NCI-H345 treated with DMSO at 0.1 percent for 48 hours (cell line): ENCODE measurements around the gene CCDC14.
A peak's percentile ranks its signal among the peaks of the same experiment; 100 is the strongest.
"Not testable (repeated sequence)": the region's sequence is repeated elsewhere in the genome, so short reads cannot be mapped to it uniquely, and the experiment has no call there.

ENCODE experiments used
- DNase-seq: peaks from one replicate; lab custom pipeline; 2025; ENCODE audit not compliant: unreplicated experiment; lab: John Stamatoyannopoulos, UW

CCDC14 gene, protein sequence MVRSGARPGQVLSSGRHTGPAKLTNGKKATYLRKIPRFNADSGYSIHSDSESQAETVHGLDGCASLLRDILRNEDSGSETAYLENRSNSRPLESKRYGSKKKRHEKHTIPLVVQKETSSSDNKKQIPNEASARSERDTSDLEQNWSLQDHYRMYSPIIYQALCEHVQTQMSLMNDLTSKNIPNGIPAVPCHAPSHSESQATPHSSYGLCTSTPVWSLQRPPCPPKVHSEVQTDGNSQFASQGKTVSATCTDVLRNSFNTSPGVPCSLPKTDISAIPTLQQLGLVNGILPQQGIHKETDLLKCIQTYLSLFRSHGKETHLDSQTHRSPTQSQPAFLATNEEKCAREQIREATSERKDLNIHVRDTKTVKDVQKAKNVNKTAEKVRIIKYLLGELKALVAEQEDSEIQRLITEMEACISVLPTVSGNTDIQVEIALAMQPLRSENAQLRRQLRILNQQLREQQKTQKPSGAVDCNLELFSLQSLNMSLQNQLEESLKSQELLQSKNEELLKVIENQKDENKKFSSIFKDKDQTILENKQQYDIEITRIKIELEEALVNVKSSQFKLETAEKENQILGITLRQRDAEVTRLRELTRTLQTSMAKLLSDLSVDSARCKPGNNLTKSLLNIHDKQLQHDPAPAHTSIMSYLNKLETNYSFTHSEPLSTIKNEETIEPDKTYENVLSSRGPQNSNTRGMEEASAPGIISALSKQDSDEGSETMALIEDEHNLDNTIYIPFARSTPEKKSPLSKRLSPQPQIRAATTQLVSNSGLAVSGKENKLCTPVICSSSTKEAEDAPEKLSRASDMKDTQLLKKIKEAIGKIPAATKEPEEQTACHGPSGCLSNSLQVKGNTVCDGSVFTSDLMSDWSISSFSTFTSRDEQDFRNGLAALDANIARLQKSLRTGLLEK

DNA sequence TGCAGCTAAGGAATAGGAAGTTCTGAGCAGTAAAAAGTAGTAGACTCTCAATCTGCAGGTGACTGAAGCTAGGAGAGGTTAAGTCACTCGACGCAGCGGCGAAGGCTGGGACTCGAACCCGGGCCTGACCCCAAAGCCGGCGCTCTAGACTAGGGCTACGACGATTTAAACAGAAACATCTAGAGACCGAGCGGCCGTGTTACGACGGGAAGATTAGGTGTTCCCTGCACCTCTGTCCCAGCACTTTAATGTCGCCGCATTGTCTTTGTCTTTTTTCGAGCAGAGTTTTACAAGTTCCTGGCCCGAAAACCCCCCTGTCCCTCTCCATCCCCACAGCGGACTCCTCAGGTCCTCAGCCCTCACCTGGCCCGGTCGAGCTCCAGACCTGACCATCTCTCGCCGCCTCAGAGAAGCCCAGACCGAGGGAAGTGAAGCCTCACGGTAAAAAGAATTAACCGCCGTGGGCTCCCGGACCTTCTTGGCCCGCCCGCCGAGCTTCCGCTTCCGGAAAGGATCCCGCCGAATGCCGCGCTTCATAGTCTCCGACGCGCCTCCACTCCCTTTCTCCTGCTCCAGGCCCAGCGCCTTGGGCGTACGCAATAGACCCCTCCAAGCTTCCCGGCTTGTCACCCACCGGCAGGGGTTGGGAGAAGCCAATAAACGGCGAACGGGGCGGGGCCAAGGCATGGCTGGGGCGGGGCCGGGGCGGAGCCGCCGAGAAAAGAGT, at the start of gene CCDC14:
TSS of gene CCDC14 (minus strand) at position 449 of the 727 bp plus-strand sequence. CDS start at position 393, 56 bp downstream.
- peak; percentile 86 for DNase-seq

DNA sequence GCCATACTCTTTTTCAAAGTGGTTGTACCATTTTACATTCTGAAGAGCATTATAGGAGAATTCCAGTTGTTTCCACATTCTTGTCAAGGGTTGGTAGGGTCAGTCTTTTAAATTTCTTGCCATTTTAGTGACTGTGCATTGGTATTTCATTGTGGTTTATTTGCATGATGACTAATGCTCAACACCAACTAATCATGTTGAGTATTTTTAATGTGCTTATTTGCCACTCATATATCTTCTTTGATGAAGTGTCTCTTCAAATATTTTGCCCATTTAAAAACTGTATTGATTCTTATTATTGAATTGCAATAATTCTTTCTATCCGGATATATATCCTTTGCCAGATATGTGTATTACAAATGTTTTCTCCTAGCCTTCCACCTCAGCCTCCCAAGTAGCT, 47.3 kb upstream of the CCDC14 start:
- DNase-seq, result not testable (repeated sequence)

DNA sequence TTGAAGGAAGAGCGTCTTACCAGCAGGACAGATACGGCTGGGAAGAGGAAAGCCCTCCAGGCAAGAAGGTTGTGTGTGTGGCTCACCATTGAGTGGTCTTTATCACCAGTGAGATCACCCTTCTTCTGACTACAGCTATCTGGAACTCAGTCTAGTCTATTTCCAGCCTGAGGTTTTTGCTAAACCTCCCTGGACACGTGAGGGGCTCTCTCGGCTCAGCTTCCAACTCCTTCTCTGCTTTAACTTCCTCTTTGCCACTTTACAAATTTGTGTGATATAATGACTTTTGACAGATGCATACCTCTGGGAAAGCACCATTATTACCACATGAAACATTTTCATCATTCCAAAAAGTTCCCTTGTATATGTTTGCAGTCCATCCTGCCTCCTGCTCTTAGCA, 46.2 kb upstream of the CCDC14 start:
- no peak for DNase-seq

DNA sequence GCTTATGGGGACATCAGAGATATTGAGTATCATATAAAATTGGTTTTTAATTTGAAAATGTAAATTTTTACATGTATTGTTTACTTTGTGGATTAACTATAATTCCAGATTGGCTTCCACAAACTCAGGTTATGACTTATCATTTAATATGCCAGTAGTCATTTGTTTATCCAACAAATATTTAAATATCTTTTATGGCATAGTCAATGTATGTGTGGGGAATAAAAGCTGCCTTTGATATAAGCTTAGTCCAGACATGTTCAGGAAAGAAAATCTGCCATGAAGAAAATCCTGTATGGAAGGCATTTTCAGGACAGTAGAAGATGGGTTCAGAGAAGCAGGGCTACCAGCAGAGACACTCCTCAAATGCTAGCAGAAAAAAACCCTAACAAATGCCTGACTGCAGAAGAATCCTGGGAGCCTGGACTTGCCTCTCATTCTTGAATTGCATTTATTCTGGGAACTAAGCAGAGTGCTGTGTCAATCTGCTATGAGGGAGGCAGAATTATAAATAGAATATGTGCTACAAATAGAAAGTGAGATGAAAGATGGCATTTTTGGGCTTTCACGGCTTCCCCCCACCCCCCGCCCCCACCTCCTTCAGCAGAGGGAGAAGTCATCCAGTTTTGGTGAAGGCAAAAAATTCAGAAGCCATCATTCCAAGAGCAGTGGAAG, 41.5 kb upstream of the CCDC14 start:
- not testable (repeated sequence) for DNase-seq

DNA sequence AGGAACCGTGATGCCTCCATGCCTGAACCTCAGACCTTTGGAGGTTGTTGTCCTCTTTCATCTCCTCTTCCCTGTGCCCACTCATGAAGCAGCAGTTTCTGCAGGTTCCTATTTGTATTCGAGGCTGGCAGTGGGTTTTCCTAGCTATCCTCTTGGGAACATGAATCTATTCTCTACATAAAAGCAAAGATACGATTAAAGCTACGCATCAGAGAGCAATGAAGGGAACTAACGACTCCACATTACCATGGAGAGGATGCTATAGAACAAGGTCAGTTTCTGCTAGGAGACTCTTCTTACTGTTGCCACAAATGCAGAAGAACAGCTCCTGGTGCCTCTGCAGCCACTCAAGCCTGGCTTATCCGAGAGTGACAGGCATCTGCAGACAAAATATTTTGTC, 40.3 kb upstream of the CCDC14 start:
- not testable (repeated sequence) for DNase-seq

DNA sequence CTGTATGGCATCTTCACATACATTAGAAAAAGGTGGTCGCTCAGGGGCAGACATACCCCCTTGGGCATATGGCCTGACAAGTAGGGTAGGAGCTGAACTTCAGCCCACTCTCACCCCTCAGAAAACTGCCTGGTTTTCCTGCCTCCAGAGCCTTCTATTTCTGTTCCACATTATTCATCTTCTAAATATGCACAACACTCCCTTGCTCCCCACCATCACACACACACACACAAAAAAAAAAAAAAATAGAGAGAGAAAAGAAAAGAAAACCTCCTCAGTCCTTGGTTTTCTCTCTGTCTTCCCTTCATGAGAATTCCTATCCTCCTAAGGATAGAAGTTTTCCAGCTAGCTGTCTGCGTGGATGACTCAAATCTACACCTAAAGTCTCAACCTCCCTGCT, 36.5 kb upstream of the CCDC14 start:
- DNase-seq, result no peak

DNA sequence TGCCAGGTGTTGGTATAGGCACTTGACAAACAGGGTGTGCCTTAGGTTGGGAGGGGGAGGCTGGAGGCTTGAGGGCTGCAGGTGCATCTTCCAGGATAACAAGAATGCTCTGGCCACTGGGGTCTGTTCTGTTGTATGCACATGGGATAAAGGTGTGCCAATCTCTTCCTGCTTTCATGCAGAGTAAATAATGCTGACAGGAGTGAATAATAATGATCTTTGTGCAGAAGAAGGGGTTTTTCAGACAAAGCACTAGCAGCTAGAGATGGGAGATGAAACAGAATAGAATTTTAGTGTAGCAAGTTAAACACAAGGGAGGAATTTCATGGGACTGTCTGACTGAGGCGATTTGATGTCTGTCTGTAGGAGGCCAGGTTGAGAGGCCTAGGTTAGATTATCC, 32.8 kb upstream of the CCDC14 start:
- peak; percentile 79 for DNase-seq

DNA sequence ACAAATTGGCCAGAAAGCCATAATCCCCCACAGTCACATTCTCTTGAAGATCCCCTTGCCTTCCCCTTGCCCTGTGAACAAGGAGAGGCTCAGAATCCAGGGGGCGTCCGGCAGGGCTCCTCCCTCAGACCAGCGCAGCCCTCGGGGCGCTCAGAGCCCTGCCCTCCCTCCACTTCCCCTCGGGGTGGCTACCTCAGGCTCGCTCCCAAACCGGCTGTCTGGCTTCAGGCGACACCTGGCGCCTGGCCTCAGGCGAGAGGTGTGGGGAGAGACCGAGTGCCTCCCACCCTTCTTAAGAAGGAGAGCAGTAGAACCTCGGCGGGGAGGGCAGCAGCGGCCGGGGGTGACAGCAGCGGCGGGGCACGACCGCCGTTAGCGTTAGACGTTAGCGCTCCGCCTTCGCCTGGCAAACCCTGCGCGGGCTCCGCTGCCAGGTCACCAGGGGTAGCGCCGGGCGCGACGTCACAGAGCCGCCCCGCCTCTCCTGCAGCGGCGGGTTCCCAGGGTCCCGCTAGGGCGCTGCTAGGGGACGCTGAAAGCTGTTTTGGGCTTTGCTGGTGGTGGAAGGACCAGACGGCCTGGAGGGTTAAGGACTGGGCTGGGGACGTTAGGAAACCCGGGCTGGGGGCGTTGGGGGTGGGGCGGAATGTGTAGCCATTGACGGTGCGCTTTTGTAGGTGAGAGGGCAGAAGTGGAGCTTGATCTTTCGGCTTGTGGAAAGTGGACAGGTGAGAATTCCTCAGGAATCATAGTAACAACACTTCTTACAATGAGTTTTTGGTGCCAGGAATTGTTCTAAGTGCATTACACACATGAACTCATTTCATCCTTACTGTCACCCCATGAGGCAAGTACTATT, 30.9 kb upstream of the CCDC14 start, which contains the start of gene ROPN1:
TSS of gene ROPN1 (minus strand) at position 395 of the 859 bp plus-strand sequence. CDS start 11,643 bp downstream, outside the sequence.
- not testable (repeated sequence) for DNase-seq

DNA sequence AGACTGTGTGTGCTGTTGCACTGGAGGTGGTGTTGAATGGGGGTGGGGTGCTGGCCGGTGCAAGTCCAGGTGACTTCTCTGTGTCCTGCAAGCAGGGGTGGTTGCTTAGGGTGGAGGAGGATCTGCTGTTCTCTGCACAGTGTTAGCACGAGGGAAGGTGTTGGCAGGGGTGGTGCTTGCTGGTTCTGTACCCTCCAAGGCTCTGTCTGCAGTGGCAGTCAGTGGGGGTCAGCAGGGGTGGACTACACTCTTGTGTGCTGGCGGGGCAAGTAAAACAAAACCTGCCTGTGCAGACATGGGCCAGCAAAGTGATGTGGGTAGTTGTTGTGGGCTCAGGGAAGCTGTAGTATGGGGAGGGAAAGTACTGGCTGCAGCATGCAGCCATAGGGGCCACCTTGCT, 25.4 kb upstream of the CCDC14 start:
- DNase-seq, result no peak

DNA sequence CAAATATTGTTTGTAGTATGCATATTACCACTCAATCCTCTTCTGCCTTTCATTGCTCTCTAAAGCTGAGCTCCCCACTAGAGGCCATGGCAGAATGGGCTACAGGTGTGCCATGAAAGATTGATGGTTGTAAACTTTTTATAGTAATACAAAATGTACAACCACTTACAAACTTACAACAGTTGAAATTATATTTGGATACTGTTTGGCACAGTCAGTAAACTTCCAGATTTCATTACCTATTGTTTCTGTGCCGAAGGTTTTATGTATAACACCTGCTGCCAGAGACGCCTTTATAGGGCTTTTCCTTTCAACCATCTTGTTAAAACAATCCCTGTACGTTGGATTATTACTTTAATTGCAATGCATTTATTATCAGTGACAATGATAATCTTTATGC, 23.9 kb upstream of the CCDC14 start:
- DNase-seq, result no peak

DNA sequence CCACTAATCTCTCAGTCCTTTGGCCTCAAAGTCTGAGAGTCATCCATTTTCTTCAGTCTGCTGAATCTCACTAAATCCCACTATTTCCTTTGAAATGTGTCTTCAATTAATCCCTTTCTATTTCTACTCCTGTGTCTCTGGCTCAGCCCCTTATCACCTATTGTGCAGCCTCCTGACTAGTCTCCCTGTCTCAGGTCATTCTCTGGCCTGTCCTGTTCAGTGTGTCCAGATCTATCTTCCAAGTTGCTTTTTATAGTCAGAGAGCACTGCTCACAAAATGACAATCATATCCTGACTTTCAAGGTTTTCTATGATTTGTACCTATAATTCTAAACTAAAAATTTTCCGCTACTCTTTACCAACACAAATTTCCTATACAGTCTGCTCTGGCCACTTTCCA, 23.3 kb upstream of the CCDC14 start:
- DNase-seq, result no peak

DNA sequence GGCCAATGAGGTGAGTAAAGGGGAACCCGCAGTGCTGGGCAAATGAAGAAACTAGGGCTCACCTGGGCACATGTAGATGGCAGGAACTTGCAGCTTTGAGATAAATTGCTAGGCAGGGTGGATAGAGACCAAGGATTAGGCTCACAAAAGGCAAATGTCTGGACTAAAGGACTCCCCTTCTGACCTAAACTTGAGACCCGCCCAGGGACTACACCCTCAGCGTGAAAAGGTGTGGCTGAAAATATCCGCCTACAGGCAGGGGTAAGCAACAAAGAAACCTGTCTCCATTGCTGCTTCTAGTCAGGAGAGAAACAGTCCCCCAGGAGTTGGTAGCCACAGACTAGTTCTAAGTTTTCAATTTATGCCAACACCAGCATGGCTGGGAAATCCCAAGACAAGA, 20.3 kb upstream of the CCDC14 start:
- not testable (repeated sequence) for DNase-seq

DNA sequence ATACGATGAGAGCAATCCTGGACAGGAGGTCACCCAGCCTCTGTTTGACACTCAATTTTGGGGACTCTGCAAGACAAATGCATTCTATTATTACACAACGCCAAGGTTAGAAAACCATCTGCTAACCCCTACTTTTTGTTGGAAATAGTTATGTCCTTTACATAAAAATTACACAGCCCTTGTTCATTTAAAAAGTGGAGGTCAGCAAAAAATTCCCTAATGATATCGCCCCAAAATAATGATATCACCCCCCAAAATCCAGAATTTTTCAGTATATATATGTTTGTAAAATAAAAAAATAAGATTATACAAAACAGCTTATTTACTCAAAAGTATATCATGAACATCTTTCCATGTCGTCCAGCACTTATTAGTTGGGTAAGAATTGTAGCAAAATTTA, 19.5 kb upstream of the CCDC14 start:
- no peak for DNase-seq

DNA sequence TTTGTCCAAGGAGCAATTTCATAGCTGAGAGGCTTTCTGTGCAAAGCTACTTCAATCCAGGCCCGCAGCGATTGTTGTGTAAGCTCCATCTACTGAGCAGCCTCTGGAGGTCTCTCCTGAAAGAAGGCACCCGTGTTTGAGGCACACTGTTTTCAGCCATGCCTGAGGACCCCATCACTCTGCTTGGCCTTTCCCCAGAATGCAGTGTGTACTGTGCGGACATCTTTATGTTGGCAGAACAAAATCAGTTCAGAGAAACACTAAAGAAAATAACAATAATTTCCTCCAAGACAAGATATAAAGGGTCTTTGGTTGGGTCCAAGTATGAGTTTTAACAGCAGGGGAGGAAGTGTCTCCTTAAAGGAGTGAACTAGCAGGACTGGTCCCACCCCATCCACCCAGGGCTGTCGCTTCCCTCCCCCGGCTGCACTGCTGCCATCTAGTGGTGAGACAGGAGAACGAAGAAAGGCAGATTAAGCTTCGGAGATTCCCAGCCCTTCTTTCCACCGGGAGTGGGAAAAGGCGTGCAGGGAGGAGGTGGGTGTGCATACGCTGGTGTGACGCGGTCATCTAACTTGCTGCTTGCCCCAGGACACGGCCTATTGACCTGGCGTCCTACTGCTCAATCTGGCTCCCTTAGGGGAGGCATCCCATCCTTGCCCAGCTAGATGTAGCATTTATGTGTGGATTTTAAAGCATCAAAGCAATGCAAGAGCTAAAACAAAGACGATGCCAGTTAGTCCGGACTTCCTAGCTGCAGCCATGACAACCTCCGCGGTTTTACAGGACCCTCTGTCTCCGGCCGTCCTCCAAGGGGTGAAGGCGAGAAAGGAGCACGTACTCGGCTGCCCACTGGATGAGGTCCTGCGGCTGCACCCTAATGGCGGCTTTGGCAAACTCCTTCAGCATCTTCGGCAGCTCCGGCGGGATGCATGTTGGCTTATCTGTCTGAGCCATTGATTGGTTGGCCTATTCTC, 18.8 kb upstream of the CCDC14 start:
- peak; percentile 22 for DNase-seq

DNA sequence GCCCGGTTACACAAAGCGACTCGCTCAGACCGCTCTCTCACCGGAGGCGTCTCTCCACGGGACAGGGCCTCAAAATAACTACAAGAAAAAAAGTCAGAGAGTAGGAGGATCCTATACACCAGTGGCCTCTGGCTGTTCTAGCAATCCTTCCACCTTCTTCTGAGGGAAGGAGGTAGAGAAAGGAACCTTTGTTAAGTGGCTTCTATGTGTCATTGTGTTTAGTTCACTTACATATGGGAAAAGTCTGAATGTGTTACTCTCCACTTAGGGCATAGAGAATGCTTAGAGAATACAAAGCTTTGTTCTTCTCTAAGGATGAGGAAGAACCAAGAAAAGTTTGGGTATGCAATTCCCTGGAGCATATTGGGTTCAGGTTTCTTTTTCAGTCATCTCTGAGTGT, 15.9 kb upstream of the CCDC14 start:
- not testable (repeated sequence) for DNase-seq

DNA sequence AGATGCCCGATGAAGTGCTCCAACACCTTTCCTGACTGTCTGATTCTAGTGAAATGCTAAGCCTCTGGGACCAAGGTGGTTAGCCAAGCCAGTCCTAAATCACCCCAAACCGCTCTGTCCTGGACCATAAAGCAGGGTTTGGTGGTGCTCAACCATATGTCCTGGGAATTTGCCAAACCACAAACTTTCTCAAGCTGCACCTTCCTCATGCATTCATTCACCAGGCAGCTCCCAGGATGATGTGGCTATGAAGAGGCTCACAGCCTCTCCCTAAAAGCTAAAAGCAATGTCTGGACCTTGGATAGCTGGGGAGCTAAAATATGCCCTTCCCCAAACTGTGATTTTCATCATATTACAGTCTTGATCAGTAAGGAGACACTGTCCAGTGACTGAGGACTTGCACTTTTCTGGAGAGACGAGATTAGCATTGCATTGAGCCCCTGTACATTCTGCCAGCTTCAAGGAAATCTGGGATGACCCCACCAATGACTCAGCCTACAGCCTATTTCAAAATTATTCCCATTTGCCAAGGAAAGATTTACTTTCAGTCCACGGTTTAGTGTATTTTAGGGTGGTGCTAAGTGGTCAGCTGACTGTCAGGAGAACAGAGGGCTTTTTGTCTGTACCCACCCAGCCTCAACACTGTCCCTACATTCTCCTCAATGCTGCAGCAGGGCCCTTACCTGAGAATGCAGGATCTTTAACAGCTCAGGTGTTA, 15.3 kb upstream of the CCDC14 start:
- not testable (repeated sequence) for DNase-seq

DNA sequence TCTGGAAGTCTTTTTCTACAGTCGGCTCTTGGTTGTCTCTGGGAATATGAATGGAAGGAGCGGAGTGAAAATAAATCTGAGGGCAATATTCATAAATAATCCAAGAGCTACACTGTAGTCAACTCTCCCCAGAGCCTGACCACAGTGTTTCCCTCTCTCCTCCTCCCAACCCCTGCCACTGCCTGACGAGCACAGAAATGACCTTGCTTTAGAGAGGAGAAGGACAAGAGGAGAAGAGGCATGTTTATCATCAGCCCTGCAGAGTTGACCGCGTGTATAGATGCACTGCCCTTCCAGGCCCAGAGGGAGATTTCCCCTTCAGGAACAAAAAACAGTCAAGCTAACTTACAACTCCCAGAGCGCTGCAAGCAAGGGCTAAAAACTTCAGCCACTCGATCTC, 14.0 kb upstream of the CCDC14 start:
- DNase-seq, result not testable (repeated sequence)

DNA sequence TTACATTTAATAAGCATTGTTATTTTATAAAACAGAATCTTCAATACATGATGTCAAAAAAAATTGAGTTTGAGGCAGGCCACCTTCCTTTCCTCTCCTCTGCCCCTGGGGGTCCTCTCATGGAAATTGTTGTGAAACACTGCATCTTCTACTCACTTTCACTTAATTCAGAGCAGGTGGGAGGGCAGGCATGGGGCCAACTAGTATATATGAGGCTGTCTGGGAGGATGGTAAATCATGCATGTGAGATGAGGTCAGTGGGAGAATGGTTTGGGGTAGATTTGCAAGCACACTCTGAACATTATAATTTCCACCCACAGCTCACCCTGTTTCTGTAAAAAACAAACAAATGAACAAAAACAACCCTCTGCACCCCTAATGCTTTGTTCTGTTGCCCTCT, 10.4 kb upstream of the CCDC14 start:
- DNase-seq, result no peak
